ENCODE measurements around the gene TNFRSF14.

The TNFRSF14 gene

DNA sequence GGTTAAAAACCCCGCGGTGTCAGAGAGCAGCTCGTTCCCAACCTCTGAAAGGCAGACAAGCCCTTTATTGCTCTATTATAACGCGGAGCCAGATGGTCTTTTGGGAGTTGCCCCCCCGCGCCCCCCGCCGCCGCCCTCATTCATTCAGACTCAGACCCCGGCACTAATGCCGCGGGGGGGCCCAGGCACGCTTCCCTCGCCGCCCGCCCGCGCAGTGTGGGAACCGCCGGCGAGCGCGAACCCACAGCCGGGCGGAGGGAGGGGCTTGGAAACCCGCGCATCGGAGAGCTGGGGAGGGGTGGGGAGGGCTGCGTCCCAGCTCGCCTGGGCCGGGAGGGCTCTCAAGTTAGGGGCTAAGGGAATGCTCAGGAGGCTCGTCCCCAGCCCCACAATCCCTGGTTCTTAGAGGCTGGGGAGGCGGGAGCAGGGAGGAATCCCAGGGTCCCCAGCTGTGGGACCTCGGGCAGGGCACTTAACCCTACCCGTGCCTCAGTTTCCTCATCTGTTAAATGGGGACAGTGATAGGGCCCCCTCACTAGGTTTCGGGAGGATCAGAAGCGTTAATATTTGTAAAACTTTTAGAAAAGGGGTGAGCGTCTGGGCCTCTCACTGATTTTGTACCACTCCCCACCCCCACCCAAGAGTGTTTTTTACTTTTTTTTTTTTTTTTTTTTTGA, 15.2 kb upstream of the TNFRSF14 start:
- TF ChIP-seq, protein P1, sequence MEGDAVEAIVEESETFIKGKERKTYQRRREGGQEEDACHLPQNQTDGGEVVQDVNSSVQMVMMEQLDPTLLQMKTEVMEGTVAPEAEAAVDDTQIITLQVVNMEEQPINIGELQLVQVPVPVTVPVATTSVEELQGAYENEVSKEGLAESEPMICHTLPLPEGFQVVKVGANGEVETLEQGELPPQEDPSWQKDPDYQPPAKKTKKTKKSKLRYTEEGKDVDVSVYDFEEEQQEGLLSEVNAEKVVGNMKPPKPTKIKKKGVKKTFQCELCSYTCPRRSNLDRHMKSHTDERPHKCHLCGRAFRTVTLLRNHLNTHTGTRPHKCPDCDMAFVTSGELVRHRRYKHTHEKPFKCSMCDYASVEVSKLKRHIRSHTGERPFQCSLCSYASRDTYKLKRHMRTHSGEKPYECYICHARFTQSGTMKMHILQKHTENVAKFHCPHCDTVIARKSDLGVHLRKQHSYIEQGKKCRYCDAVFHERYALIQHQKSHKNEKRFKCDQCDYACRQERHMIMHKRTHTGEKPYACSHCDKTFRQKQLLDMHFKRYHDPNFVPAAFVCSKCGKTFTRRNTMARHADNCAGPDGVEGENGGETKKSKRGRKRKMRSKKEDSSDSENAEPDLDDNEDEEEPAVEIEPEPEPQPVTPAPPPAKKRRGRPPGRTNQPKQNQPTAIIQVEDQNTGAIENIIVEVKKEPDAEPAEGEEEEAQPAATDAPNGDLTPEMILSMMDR (IDR thresholded peaks at IDR 0.05): no peak
- TF ChIP-seq ZFX (IDR thresholded peaks at IDR 0.05; ENCODE audit: borderline replicate concordance): no peak

GRCh38 chr1:2541619-2542245, 14.4 kb upstream of the TNFRSF14 start:
- no peak overlapping the region for H3K27ac ChIP-seq
- TF ChIP-seq, protein P1 (IDR thresholded peaks at IDR 0.05): no peak
- no peak for TF ChIP-seq ZFX (IDR thresholded peaks at IDR 0.05; ENCODE audit: borderline replicate concordance)

More for the DNA sequence above, 15.2 kb upstream of the TNFRSF14 start:
- no peak overlapping the region for H3K27ac ChIP-seq

GRCh38 chr1:2542246-2542915, 13.8 kb upstream of the TNFRSF14 start:
- TF ChIP-seq ZFX (IDR thresholded peaks at IDR 0.05; ENCODE audit: borderline replicate concordance): no peak
- TF ChIP-seq, protein P1 (IDR thresholded peaks at IDR 0.05): no peak
- no peak overlapping the region for H3K27ac ChIP-seq

DNA sequence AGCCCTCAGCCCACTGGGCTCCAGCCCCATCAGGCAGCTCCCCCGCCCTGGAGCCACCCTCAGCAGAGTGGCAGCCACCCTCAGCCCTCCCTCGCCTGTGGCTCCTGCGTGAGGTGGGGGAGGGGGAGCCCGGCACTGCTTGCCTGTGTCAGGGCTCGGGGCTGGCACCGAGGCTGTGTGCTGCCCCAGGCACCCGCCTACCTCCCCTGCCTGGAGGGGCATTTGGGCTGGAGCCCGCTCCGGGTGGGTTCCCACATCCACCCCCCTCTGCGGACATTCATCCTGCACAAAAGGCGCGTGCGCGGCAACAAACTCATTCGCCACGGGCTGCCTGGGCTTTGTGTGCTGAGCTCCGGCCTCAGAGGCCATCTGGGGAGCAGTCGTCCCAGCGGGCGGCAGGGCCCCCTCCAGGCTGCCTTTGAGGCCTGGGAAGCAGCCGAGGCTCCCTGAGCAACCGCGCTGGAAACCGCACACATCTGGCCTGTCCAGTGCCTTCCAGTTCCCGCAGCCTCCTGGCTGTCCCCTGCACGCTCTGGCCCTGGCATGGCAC, 12.6 kb upstream of the TNFRSF14 start:
- TF ChIP-seq ZFX (IDR thresholded peaks at IDR 0.05; ENCODE audit: borderline replicate concordance): no peak
- TF ChIP-seq, protein P1 (IDR thresholded peaks at IDR 0.05): no peak
- peak overlapping the region; percentile 32; the same call in 1 of the 2 replicates for H3K27ac ChIP-seq

GRCh38 chr1:2544093-2544874, 11.9 kb upstream of the TNFRSF14 start:
- TF ChIP-seq ZFX (IDR thresholded peaks at IDR 0.05; ENCODE audit: borderline replicate concordance): no peak
- TF ChIP-seq, protein P1 (IDR thresholded peaks at IDR 0.05): no peak
- H3K27ac ChIP-seq: peak overlapping the region; percentile 32; the same call in 1 of the 2 replicates

GRCh38 chr1:2544875-2545640, 11.1 kb upstream of the TNFRSF14 start:
- H3K27ac ChIP-seq: peak overlapping the region; percentile 99

More at GRCh38 chr1:2544875-2545640, 11.1 kb upstream of the TNFRSF14 start:
- no peak for TF ChIP-seq ZFX (IDR thresholded peaks at IDR 0.05; ENCODE audit: borderline replicate concordance)
- TF ChIP-seq, protein P1 (IDR thresholded peaks at IDR 0.05): no peak

All from 22Rv1 (cell line).